Epidermal melanocyte (primary cell): ENCODE results near the gene DPYSL5.
"Not testable (repeated sequence)": the region's sequence is repeated elsewhere in the genome, so short reads cannot be mapped to it uniquely, and the experiment has no call there.

Experiments
- DNase-seq: peaks from one replicate; pipeline ENCODE4 v3.0.0; 2011; ENCODE audit warnings: low spot score; ENCODE audit not compliant: insufficient read length

The DPYSL5 gene

GRCh38 chr2:26874514-26874913 lies 26.6 kb downstream of the DPYSL5 start:
- no peak for DNase-seq

DNA sequence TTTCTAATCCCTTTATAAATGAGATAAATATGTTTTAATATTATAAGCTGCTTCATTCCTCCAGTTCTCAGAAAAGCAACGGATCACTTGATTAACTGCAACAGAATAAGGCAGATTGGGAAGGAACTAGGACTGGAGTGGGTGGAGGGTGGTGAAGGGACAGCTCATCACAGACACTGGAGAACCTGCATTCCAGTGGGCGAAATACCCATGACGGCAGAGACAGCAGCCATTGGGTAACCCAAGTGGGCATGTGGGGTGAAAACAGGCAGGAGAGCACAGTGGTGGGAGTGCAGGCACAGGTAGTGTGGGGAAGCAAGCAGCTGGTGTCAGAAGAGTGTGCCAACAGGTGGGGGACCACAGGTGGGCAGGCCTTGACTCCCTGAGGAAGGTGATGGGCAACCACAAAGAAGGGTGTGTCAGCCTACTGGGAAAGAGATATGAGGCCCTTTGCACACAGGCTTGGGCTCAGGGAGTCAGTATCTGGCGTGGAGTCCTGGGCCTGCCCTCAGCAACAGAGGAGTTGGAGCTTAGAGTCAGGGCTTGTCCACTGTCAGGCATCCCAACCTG lies 27.2 kb downstream of the DPYSL5 start:
- no peak for DNase-seq

DNA sequence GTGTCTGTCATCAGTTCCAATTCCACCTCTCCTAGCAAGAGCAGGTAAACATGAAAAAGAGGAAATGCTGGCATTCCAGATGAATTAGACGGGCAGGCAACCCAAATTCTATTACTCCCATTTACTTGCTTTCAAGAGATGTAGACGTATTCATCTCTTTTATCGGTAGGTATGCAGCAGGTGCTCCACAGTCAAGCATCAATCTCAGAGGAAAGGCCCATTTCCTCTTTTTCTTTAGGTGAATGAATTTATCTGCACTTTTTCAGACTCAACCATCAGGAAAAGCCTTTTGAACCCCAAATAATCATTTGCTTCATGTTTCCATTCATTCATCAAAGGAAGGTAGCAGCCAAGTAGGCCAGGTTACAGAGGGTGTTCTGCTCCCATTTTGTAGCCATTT lies 27.9 kb downstream of the DPYSL5 start:
- no peak for DNase-seq

DNA sequence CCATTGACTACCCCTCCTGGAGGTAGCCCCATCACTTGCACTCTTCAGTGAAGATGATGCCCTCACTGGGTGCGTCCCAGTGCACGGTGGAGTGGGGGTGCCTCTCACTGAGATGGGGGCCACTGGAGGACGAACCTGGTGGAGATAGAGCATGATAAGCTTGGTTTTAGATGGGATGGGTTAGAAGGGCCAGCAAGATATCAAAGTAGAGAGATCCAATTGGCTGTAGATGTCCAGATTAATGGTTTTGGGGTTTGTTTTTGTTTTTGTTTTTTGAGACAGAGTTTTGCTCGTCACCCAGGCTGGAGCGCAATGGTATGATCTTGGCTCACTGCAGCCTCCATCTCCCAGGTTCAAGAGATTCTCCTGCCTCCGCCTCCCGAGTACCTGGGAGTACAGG lies 28.3 kb downstream of the DPYSL5 start:
- DNase-seq: no peak

DNA sequence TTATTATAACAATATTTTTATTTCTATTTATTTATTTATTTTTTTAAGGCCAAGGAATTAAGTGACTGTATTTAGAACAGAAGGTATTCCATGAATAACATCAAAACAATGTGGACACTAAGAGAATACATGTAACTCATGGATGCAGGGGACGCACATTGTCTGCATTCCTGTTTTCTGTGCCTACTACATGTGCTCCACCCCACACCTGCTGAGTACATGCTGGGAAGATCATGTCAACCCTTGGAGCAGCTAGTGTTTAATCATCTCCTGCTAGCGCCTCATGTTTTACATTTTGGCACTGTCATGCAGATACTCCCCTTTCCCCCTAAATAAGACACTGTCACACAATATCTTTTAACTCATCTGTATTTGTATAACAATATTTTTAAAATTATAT lies 29.3 kb downstream of the DPYSL5 start:
- DNase-seq: no peak

DNA sequence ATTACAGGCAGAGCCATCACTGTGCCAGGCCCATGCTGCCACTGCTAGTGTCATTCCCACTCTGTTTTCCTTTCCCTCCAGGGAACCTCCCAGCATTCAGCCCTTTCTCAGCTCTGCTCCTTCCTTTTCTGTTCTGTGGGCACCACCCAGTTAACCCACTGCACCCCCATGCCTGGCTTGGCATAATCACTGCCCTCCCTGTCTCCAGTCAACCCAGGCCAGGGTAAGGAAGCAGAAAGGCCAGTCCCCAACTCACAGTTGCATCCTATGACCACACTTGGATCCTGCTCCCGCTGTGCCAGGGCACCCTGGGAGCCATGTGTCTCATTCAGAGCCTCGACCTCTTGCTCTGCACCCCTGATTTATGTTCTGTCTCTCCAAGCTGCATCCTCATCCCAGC lies 32.2 kb downstream of the DPYSL5 start:
- DNase-seq: no peak

DNA sequence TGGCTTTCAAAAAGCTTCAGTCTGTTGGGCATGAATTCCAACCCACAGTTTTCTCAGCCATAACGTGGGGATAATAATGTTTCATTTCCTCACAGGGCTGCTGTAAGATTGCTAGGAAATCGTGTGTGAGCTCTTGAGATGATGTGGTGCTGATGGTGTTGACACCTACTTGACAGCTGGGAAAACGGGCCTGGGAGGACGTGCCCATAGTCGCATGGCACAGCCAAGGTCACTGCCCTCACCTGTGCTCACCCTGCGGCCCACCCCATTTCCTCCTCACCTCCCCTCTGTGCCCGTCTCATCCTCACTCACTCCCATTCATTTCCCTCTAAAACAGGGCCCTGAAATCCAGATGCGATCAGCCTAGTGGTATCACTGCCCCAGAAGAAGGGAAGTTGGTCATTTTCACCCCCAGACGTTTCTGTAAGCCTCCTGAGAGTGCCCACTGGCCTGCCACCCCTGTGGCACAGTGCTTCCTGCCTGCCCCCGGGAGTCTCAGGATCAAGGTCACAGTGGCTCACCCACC lies 33.0 kb downstream of the DPYSL5 start:
- no peak for DNase-seq

GRCh38 chr2:26882220-26882619 lies 34.3 kb downstream of the DPYSL5 start:
- not testable (repeated sequence) for DNase-seq

DNA sequence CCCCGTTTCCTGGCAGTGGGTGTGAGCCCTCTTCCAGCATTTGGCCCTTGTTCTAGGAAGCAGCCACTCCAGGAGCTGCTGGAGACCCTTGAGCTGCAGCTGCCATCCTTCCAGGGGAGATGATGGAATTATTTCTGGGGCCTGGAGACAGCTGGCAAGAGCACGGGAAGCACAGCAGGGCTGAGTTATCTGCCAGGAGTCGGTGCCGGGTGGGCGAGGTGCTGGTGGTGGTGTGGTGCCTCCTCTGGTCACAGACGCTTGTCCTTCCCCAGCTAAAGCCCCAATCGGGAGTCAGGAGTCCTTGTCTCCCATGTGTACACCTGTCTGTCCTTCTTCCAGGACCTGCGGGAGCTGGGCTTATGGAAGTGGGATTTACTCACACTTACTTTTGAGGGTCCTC lies 36.0 kb downstream of the DPYSL5 start:
- DNase-seq: no peak

GRCh38 chr2:26884486-26884885 lies 36.6 kb downstream of the DPYSL5 start:
- DNase-seq: no peak

DNA sequence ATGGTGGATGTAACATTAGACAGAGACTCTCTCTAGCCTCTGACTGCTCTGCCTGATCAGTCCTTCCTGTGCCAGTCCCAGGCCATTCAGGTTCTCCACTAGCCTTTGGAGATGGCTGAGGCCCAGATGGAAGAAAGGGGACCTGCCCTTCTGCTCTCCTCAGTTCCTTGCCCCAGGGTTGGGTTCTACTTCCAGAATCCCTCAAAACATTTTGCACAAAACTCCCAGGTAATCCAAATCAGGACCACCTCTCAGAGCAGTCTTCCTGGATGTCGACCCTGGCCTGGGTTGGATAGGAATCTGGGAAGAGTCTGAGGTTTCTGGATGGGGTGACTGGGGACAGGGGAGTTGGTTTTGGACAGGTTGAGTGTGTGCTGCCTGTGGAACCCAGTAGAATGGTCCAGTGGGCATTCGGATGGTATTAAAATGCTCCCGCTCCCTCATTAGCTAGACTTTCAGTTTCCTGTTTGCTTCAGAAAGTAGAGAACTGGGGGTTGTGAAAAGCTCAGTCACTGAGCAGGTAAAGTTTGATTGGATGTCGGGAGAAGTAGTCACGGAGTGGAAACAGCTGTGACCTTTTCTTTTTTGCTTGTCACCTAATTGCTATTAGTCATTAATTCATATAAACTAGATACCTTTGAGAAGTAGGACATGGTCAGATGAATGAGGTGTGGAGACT lies 37.9 kb downstream of the DPYSL5 start:
- no peak for DNase-seq

GRCh38 chr2:26886736-26887135 lies 38.8 kb downstream of the DPYSL5 start:
- DNase-seq: no peak

DNA sequence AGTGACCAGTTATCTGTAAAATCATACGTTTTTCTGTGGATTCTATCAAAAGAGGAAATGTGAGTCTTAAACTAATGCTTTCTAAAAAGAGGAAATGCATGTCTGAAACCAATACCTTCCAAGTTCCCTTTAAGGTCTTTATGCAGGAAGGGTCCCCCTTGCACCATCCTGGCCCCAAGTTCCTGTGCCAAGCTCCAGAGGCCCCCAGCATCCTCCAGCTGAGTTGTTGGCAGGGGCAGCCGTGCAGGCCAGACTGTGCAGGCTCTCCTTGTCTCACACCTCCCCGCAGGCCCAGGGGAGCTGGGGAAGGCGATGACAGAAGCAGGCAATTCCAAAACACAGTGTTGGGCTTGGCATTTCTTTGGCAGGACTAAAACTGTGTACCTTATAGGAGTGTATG lies 39.2 kb downstream of the DPYSL5 start:
- DNase-seq: no peak

DNA sequence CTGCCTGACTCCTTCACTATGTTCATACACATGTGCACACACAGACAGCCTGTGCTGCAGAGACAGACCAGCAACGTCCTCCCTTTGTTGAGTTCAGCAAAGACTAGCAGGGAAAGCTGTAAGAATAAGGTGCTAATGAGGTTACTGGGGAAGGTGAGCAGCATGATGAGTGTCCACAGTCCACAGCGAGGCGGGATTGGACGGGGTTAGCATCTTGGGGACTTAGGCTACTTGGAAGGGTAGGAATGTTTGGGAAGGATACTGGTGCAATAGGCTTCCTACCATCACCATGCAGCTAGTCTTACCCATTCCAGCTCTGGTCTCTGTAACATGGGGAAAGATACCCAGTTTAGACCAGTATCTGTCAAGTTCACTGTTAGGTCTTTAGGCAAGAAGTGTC lies 41.9 kb downstream of the DPYSL5 start:
- no peak for DNase-seq

GRCh38 chr2:26890341-26891000 lies 42.5 kb downstream of the DPYSL5 start:
- DNase-seq: no peak

DNA sequence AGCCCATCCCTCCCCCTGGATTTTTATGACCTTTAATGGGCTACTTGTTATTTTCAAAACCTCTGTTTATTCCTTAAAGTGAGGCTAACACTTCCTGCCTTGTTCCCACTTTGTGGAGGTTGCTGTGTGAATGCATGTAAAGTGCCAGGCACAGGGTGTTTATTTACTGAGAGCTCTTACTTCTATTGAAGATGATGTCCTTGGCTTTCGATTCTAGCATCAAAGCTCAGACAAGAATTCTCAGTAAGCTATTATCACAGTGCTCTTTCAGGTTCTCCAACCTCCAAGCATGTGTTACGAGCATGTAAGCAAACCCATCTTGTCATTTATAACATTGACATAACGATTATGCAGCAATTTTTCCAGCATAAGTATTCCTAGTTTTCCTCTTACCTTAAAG lies 44.2 kb downstream of the DPYSL5 start:
- DNase-seq: no peak

- no peak for DNase-seq
These were observed 45.1 kb downstream of the DPYSL5 start for GRCh38 chr2:26892922-26893524.

GRCh38 chr2:26894136-26894535 lies 46.2 kb downstream of the DPYSL5 start:
- DNase-seq: no peak

GRCh38 chr2:26897807-26898479 lies 50.0 kb downstream of the DPYSL5 start:
- DNase-seq: no peak

DNA sequence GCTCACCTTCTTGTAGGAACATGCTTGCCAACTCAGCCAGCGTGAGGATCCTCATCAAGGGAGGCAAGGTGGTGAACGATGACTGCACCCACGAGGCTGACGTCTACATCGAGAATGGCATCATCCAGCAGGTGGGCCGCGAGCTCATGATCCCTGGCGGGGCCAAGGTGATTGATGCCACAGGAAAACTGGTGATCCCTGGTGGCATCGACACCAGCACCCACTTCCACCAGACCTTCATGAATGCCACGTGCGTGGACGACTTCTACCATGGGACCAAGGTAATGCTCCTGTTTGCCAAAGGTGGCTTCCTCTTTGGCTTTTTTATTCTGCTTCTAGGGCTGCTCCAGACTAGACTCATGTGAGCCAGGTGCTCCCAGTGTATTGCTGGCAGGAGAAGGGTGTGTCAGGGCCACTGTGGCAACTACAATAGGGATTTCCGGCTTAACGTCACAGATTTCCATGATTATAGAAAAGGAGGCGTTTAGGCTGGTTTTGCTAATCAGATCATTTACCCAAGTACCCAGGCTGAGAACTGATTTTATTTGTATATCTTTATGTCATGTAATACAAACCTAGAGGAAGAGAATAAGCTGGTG lies 50.6 kb downstream of the DPYSL5 start:
- DNase-seq: no peak

DNA sequence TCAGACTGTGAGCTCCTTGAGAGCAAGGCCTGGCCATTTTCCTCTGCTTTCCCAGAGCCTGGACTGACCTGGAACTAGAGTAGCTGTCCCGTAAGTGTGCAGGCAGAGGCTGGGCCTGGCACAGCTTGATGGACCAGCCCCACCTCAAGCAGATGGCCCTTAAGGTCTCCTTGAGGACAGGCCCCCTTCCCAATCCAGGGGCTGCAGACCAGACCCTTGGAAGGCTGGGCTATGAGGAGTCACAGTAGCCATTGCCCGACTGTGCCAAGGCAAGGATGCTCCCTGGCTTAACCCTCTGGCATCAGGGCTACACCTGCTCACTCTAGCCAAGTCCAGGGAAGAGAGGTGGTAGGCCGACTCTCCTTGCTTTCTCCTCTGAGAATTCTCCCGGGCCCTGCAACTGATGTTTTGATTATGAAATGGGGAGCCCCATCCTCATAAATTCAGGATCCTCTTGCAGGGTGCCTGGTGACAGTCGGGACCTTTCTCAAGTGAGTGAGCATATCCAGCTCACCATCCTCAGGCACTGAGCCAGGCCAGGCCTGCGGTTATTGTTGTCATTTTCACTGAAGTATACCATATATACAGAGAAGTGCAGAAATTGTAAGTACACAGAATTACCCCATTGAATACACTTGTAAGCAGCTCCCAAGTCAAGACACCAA lies 51.7 kb downstream of the DPYSL5 start:
- DNase-seq: no peak
